Osteoblast (primary cell): Measurements from ENCODE around the gene TNS3. TPM values are rescaled to one million over a fixed set of nuclear protein-coding genes. Genes with fewer than 3 reads are reported as not detected.

ENCODE experiments used
- DNase-seq: peaks from one replicate; pipeline ENCODE4 v3.0.0; 2011; ENCODE audit warnings: low spot score, mixed read lengths; ENCODE audit not compliant: insufficient read length; ENCODE audit errors: missing footprints
- H2AFZ ChIP-seq: 2 replicates; pipeline ENCODE4 v1.6.0; 2011; ENCODE audit warnings: mild to moderate bottlenecking, low read length
- H3K27ac ChIP-seq: 2 replicates; pipeline ENCODE4 v1.5.1; 2011; ENCODE audit warnings: mild to moderate bottlenecking, low read depth, low read length, moderate library complexity
- H3K27me3 ChIP-seq: 2 replicates; pipeline ENCODE4 v1.6.0; 2012; ENCODE audit warnings: mild to moderate bottlenecking, control low read depth, inconsistent platforms, low read length, moderate library complexity; ENCODE audit not compliant: insufficient read depth
- H3K36me3 ChIP-seq: 2 replicates; pipeline ENCODE4 v1.5.1; 2011; ENCODE audit warnings: mild to moderate bottlenecking, low read length, control low read depth, moderate library complexity; ENCODE audit not compliant: insufficient read depth
- H3K4me1 ChIP-seq: 2 replicates; pipeline ENCODE4 v1.5.1; 2011; ENCODE audit warnings: mild to moderate bottlenecking, low read length, control low read depth, moderate library complexity; ENCODE audit not compliant: insufficient read depth
- H3K4me2 ChIP-seq: 2 replicates; pipeline ENCODE4 v1.6.0; 2011; ENCODE audit warnings: mild to moderate bottlenecking, low read length; ENCODE audit not compliant: insufficient read depth
- H3K4me3 ChIP-seq: fragments of 200-600 bp; sonication (generic); 3 replicates; pipeline ENCODE4 v1.5.1; 2012; ENCODE audit warnings: mild to moderate bottlenecking, low read length, inconsistent platforms; ENCODE audit not compliant: insufficient read depth
- H3K79me2 ChIP-seq: 2 replicates; pipeline ENCODE4 v1.6.0; 2012; ENCODE audit warnings: mild to moderate bottlenecking, low read length, control low read depth, inconsistent platforms; ENCODE audit not compliant: insufficient read depth
- H3K9me3 ChIP-seq: 2 replicates; pipeline ENCODE4 v1.5.1; 2011; ENCODE audit warnings: low read depth, low read length, control low read depth
- H4K20me1 ChIP-seq: 2 replicates; pipeline ENCODE4 v1.6.0; 2012; ENCODE audit warnings: mild to moderate bottlenecking, low read length, control low read depth; ENCODE audit not compliant: insufficient read depth
- CTCF ChIP-seq: IDR thresholded peaks from 2 replicates; pipeline ENCODE4 v1.5.1; 2011; ENCODE audit warnings: mild to moderate bottlenecking, low read depth, low read length, moderate library complexity; ENCODE audit errors: extremely low read depth
- total RNA-seq: library from RNA; depleted of rRNA; stranded (reverse); fragments of >200 nt; gene quantifications from 2 replicates; pipeline ENCODE4 v1.2.3, GENCODE V29; 2012

Gene TNS3
- total RNA-seq, 1 donor, result 67.3 TPM

GRCh38 chr7:47371317-47371716 lies 210.6 kb downstream of the TNS3 start:
- H3K79me2 ChIP-seq, result peaks cover 2% of the 10 kb centered on the region
- TF ChIP-seq CTCF, result no peak
- H3K36me3 ChIP-seq, result peaks cover 18% of the 10 kb centered on the region
- peaks cover 96% of the 10 kb centered on the region for H4K20me1 ChIP-seq
- no peak overlapping the region for H3K4me3 ChIP-seq
- no peak for DNase-seq
- no peak overlapping the region for H3K4me2 ChIP-seq
- no peaks in the 10 kb centered on the region for H3K27me3 ChIP-seq
- no peaks in the 10 kb centered on the region for H3K9me3 ChIP-seq
- H3K27ac ChIP-seq, result no peak overlapping the region
- H2AFZ ChIP-seq, result no peak overlapping the region
- H3K4me1 ChIP-seq, result peaks cover 22% of the 10 kb centered on the region

- Histone ChIP-seq H3K4me3 (no peak overlapping the region), H3K27ac (no peak overlapping the region), H3K4me1 (peaks cover 16% of the 10 kb centered on the region), H3K36me3 (peaks cover 18% of the 10 kb centered on the region), H3K4me2 (no peak overlapping the region), H3K79me2 (peaks cover 2% of the 10 kb centered on the region), H4K20me1 (peaks cover 96% of the 10 kb centered on the region), H2AFZ (no peak overlapping the region), H3K27me3 (no peaks in the 10 kb centered on the region), H3K9me3 (no peaks in the 10 kb centered on the region)
- TF ChIP-seq CTCF, result no peak
- no peak for DNase-seq
Observed at GRCh38 chr7:47370461-47371042, 211.4 kb downstream of the TNS3 start.

GRCh38 chr7:47369736-47370135 lies 212.2 kb downstream of the TNS3 start:
- Histone ChIP-seq H3K27me3 (no peaks in the 10 kb centered on the region), H2AFZ (no peak overlapping the region), H3K9me3 (no peaks in the 10 kb centered on the region), H4K20me1 (peaks cover 89% of the 10 kb centered on the region), H3K27ac (no peak overlapping the region), H3K79me2 (peaks cover 2% of the 10 kb centered on the region), H3K4me1 (peaks cover 8% of the 10 kb centered on the region), H3K36me3 (peaks cover 18% of the 10 kb centered on the region), H3K4me3 (no peak overlapping the region), H3K4me2 (no peak overlapping the region)
- TF ChIP-seq CTCF, result no peak
- no peak for DNase-seq

GRCh38 chr7:47368190-47368812 lies 213.6 kb downstream of the TNS3 start:
- H4K20me1 ChIP-seq, result peaks cover 87% of the 10 kb centered on the region
- peaks cover 7% of the 10 kb centered on the region for H3K4me1 ChIP-seq
- H3K4me2 ChIP-seq, result no peak overlapping the region
- no peaks in the 10 kb centered on the region for H3K9me3 ChIP-seq
- no peak for DNase-seq
- no peak overlapping the region for H2AFZ ChIP-seq
- no peaks in the 10 kb centered on the region for H3K27me3 ChIP-seq
- no peaks in the 10 kb centered on the region for H3K79me2 ChIP-seq
- peaks cover 18% of the 10 kb centered on the region for H3K36me3 ChIP-seq
- no peak overlapping the region for H3K4me3 ChIP-seq
- TF ChIP-seq CTCF, result no peak
- H3K27ac ChIP-seq, result no peak overlapping the region
